ENCODE measurements around the gene SKIDA1. TPM values are rescaled to one million over a fixed set of nuclear protein-coding genes. Genes with fewer than 3 reads are reported as not detected.

SKIDA1 gene
- total RNA-seq, 2 donors from 2014 or later, result 0.23 to 0.41 TPM

- ATAC-seq (replicated peaks in 1 of 2) (no peak), DNase-seq (peak in 1 of 2 donors; percentile 34)
- Mint-ChIP-seq H3K36me3 (ENCODE audit: insufficient read depth in 2 of 2) (peaks cover 1 to 3% of the 10 kb centered on the region in 2 donors), H3K4me1 (ENCODE audit: low read depth) (peaks cover 17% of the 10 kb centered on the region), H3K4me3 (peak overlapping the region; percentile 47 to 63), H3K27me3 (ENCODE audit: low read depth) (peaks cover 69% of the 10 kb centered on the region), H3K27ac (no peak overlapping the region), H3K9me3 (no peaks in the 10 kb centered on the region)
Measured at GRCh38 chr10:21499701-21500577, 25.5 kb downstream of the SKIDA1 start.

- Mint-ChIP-seq H3K36me3 (ENCODE audit: insufficient read depth in 2 of 2) (peaks cover 1 to 3% of the 10 kb centered on the region in 2 donors), H3K27ac (no peak overlapping the region), H3K27me3 (ENCODE audit: low read depth) (peaks cover 69% of the 10 kb centered on the region), H3K4me1 (ENCODE audit: low read depth) (peaks cover 22% of the 10 kb centered on the region), H3K4me3 (peak overlapping the region in 1 of 2 donors; percentile 97), H3K9me3 (no peaks in the 10 kb centered on the region)
- ATAC-seq (replicated peaks in 1 of 2) (no peak), DNase-seq (no peak)
Measured at GRCh38 chr10:21498986-21499385, 26.5 kb downstream of the SKIDA1 start.

- H3K9me3 Mint-ChIP-seq, result no peaks in the 10 kb centered on the region
- H3K27ac Mint-ChIP-seq, result no peak overlapping the region
- no peak for ATAC-seq (replicated peaks in 1 of 2)
- H3K36me3 Mint-ChIP-seq (ENCODE audit: insufficient read depth in 2 of 2), result peaks cover 1 to 3% of the 10 kb centered on the region in 2 donors
- DNase-seq, result no peak
- H3K4me1 Mint-ChIP-seq (ENCODE audit: low read depth), result peaks cover 25% of the 10 kb centered on the region
- H3K4me3 Mint-ChIP-seq, result peak overlapping the region; percentile 10 to 97
- peaks cover 73% of the 10 kb centered on the region for H3K27me3 Mint-ChIP-seq (ENCODE audit: low read depth)
Measured at GRCh38 chr10:21498377-21498776, 27.1 kb downstream of the SKIDA1 start.

GRCh38 chr10:21497177-21497807 lies 28.2 kb downstream of the SKIDA1 start:
- DNase-seq (peak; percentile 48 to 50), ATAC-seq (replicated peaks in 1 of 2) (peak; percentile 13 to 23)
- Mint-ChIP-seq H3K27ac (no peak overlapping the region), H3K36me3 (ENCODE audit: insufficient read depth in 2 of 2) (peaks cover 1 to 3% of the 10 kb centered on the region in 2 donors), H3K4me1 (ENCODE audit: low read depth) (peaks cover 25% of the 10 kb centered on the region), H3K4me3 (peak overlapping the region; percentile 88 to 97), H3K27me3 (ENCODE audit: low read depth) (peaks cover 73% of the 10 kb centered on the region), H3K9me3 (no peaks in the 10 kb centered on the region)

- H3K36me3 Mint-ChIP-seq (ENCODE audit: insufficient read depth in 2 of 2), result peaks cover 1 to 3% of the 10 kb centered on the region in 2 donors
- peak; percentile 63 to 69 for DNase-seq
- peak; percentile 67 to 69 for ATAC-seq (replicated peaks in 1 of 2)
- peak overlapping the region; percentile 88 to 97 for H3K4me3 Mint-ChIP-seq
- no peak overlapping the region for H3K27ac Mint-ChIP-seq
- H3K9me3 Mint-ChIP-seq, result no peaks in the 10 kb centered on the region
- peaks cover 25% of the 10 kb centered on the region for H3K4me1 Mint-ChIP-seq (ENCODE audit: low read depth)
- H3K27me3 Mint-ChIP-seq (ENCODE audit: low read depth), result peaks cover 68% of the 10 kb centered on the region
Measured at GRCh38 chr10:21496343-21497176, 28.9 kb downstream of the SKIDA1 start.

GRCh38 chr10:21495752-21496342 lies 29.6 kb downstream of the SKIDA1 start:
- Mint-ChIP-seq H3K27ac (no peak overlapping the region), H3K4me1 (ENCODE audit: low read depth) (peaks cover 25% of the 10 kb centered on the region), H3K27me3 (ENCODE audit: low read depth) (peaks cover 67% of the 10 kb centered on the region), H3K4me3 (peak overlapping the region; percentile 88 to 97), H3K9me3 (no peaks in the 10 kb centered on the region), H3K36me3 (ENCODE audit: insufficient read depth in 2 of 2) (peaks cover 1 to 3% of the 10 kb centered on the region in 2 donors)
- ATAC-seq (replicated peaks in 1 of 2) (peak; percentile 84 to 85), DNase-seq (peak; percentile 87 to 94)

- Mint-ChIP-seq H3K4me3 (peak overlapping the region; percentile 88 to 97), H3K27me3 (ENCODE audit: low read depth) (peaks cover 64% of the 10 kb centered on the region), H3K36me3 (ENCODE audit: insufficient read depth in 2 of 2) (peaks cover 1 to 3% of the 10 kb centered on the region in 2 donors), H3K4me1 (ENCODE audit: low read depth) (peaks cover 25% of the 10 kb centered on the region), H3K27ac (no peak overlapping the region), H3K9me3 (no peaks in the 10 kb centered on the region)
- DNase-seq, result no peak
- peak in 1 of 2 donors; percentile 3 for ATAC-seq (replicated peaks in 1 of 2)
Measured at GRCh38 chr10:21495002-21495751, 30.3 kb downstream of the SKIDA1 start.

GRCh38 chr10:21494191-21495001 lies 31.1 kb downstream of the SKIDA1 start:
- no peak overlapping the region for H3K27ac Mint-ChIP-seq
- DNase-seq (peak; percentile 32 to 50), ATAC-seq (replicated peaks in 1 of 2) (peak in 1 of 2 donors; percentile 18)
- peaks cover 25% of the 10 kb centered on the region for H3K4me1 Mint-ChIP-seq (ENCODE audit: low read depth)
- no peaks in the 10 kb centered on the region for H3K9me3 Mint-ChIP-seq
- peak overlapping the region; percentile 88 to 97 for H3K4me3 Mint-ChIP-seq
- H3K27me3 Mint-ChIP-seq (ENCODE audit: low read depth), result peaks cover 58% of the 10 kb centered on the region
- peaks cover 1 to 3% of the 10 kb centered on the region in 2 donors for H3K36me3 Mint-ChIP-seq (ENCODE audit: insufficient read depth in 2 of 2)

GRCh38 chr10:21493784-21494183 lies 31.7 kb downstream of the SKIDA1 start:
- DNase-seq (no peak), ATAC-seq (replicated peaks in 1 of 2) (no peak)
- no peak overlapping the region for H3K27ac Mint-ChIP-seq
- H3K4me3 Mint-ChIP-seq, result peak overlapping the region; percentile 88 to 97
- no peaks in the 10 kb centered on the region for H3K9me3 Mint-ChIP-seq
- peaks cover 52% of the 10 kb centered on the region for H3K27me3 Mint-ChIP-seq (ENCODE audit: low read depth)
- peaks cover 0 to 3% of the 10 kb centered on the region in 2 donors for H3K36me3 Mint-ChIP-seq (ENCODE audit: insufficient read depth in 2 of 2)
- peaks cover 25% of the 10 kb centered on the region for H3K4me1 Mint-ChIP-seq (ENCODE audit: low read depth)

- Mint-ChIP-seq H3K36me3 (ENCODE audit: insufficient read depth in 2 of 2) (peaks cover 0 to 1% of the 10 kb centered on the region in 2 donors), H3K27ac (no peak overlapping the region), H3K4me1 (ENCODE audit: low read depth) (peaks cover 15% of the 10 kb centered on the region), H3K9me3 (no peaks in the 10 kb centered on the region), H3K27me3 (ENCODE audit: low read depth) (peaks cover 39% of the 10 kb centered on the region), H3K4me3 (no peak overlapping the region)
- ATAC-seq (replicated peaks in 1 of 2) (no peak), DNase-seq (no peak)
Measured at GRCh38 chr10:21492421-21492820, 33.1 kb downstream of the SKIDA1 start.

- Mint-ChIP-seq H3K27me3 (ENCODE audit: low read depth) (peaks cover 37% of the 10 kb centered on the region), H3K27ac (no peak overlapping the region), H3K4me3 (no peak overlapping the region), H3K36me3 (ENCODE audit: insufficient read depth in 2 of 2) (peaks cover 0 to 1% of the 10 kb centered on the region in 2 donors), H3K4me1 (ENCODE audit: low read depth) (peaks cover 14% of the 10 kb centered on the region), H3K9me3 (no peaks in the 10 kb centered on the region)
- ATAC-seq (replicated peaks in 1 of 2) (no peak), DNase-seq (no peak)
Measured at GRCh38 chr10:21490711-21491105, 34.8 kb downstream of the SKIDA1 start.
